HG02623 (cell line): ENCODE data around the gene CYP27B1.

Source experiments
- ATAC-seq: cut with Tn5 transposase; IDR thresholded peaks from one replicate; pipeline ENCODE4 v1.9.1; 2021; ENCODE audit warnings: moderate library complexity; ENCODE audit not compliant: unreplicated experiment

Gene CYP27B1

GRCh38 chr12:57752668-57753000 lies 14.2 kb downstream of the CYP27B1 start:
- ATAC-seq = no peak

GRCh38 chr12:57751788-57752667 lies 14.8 kb downstream of the CYP27B1 start, which contains the start of gene CDK4:
Gene CDK4 (minus strand): TSS chr12:57752310. CDS start chr12:57751717, 593 bp downstream.
- ATAC-seq = peak; percentile 66

GRCh38 chr12:57751432-57751787 lies 15.5 kb downstream of the CYP27B1 start:
- no peak for ATAC-seq

- ATAC-seq = no peak
These were observed 16.1 kb downstream of the CYP27B1 start for GRCh38 chr12:57750561-57751431.

- ATAC-seq = no peak
These were observed 17.8 kb downstream of the CYP27B1 start for GRCh38 chr12:57749061-57749460.

GRCh38 chr12:57746025-57746424 lies 20.9 kb downstream of the CYP27B1 start:
- ATAC-seq = no peak

GRCh38 chr12:57745485-57745881 lies 21.4 kb downstream of the CYP27B1 start:
- no peak for ATAC-seq

- peak; percentile 82 for ATAC-seq
These were observed 21.9 kb downstream of the CYP27B1 start, which contains the start of gene TSPAN31 for GRCh38 chr12:57744777-57745484. Gene TSPAN31 (plus strand): TSS chr12:57745039. CDS start chr12:57745155, 116 bp downstream.

- ATAC-seq = peak; percentile 30
These were observed 22.6 kb downstream of the CYP27B1 start for GRCh38 chr12:57744194-57744776.

- no peak for ATAC-seq
These were observed 23.1 kb downstream of the CYP27B1 start for GRCh38 chr12:57743769-57744168.

GRCh38 chr12:57741844-57742738 lies 24.8 kb downstream of the CYP27B1 start:
- ATAC-seq = peak; percentile 44

- ATAC-seq = no peak
These were observed 25.5 kb downstream of the CYP27B1 start for GRCh38 chr12:57741413-57741789.

GRCh38 chr12:57740656-57741412 lies 26.0 kb downstream of the CYP27B1 start:
- no peak for ATAC-seq

- ATAC-seq = no peak
These were observed 26.9 kb downstream of the CYP27B1 start for GRCh38 chr12:57739914-57740538.

- no peak for ATAC-seq
These were observed 27.5 kb downstream of the CYP27B1 start for GRCh38 chr12:57739387-57739786.

GRCh38 chr12:57738661-57739237 lies 28.1 kb downstream of the CYP27B1 start, which contains the start of gene AGAP2:
Gene AGAP2 (minus strand): TSS chr12:57738742. CDS start chr12:57738246, 496 bp downstream.
- ATAC-seq = no peak

- ATAC-seq = no peak
These were observed 29.1 kb downstream of the CYP27B1 start for GRCh38 chr12:57737467-57738460.
